ENCODE results near the gene CFAP100.

CFAP100 gene

DNA sequence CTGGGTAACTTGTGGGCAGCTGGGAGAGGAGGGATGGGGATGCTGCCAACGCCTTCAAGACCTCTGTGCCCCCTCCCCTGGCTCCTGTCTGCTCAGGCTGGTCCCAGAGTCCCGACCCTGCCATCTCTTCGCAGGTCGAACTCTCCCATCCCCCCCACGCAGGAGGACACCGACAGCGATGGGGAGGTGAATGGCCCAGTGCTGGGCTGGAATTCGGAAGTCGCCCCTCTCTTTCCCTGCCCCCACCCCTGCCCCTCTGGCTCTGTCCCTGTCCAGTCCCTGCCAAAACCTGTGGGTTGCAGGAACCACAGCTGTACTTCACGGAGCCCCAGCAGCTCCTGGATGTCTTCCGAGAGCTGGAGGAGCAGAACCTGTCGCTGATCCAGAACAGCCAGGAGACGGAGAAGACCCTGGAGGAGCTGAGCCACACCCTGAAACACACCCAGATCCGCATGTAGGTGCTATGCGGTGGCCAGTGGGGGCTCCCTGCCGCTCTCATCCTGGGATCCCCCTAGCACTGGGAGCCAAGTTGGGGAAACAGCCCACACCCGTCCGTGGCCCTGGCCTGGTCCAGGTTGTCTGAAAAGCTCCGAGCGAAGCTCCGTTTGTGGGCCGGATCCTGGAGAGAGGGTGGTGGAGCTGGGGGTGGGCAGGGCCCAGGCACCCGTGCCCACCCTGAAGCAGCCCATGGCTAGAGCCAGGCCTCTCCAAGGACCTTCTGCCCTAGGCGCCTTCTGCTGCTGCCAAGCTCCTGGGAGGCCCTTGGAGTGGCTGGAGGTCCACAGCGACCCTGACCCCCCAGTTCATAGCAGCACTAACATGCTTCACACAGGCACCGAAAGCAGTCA lies 28.7 kb downstream of the CFAP100 start:
- no peak for DNase-seq (ENCODE audit: low spot score)

DNA sequence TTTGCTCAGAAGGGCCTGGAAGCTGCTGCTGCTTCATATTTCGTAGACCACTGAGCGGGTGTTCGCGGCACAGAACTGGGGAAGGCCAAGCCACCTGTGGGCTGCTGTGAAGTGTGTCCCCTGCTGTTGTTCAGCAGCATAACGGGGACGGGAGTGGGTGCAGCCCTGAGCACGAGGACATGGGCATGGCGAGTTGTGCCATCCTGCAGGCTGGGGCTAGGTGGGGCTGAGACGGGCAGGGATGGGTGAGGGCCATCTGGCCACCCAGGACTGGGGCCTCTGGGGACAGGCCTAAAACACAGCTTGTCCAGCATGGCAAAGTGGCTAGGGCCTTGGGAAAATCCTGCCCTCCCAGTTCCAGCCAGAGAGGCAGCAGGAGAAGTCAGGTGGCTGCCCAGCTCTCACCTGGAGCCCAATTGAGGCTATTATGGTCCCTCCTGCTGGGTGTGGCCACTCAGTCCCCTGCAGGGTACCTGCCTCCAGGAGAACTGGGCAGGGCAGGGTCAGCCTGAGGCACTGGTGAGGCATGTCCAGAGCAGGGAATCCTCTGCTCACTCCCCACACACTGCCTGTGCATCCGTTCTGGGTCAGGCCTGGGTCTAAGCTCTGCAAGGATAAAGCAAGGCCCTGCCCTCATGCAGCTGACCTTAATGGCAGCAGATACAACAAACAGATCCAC lies 29.5 kb downstream of the CFAP100 start:
- DNase-seq (ENCODE audit: low spot score): no peak

DNA sequence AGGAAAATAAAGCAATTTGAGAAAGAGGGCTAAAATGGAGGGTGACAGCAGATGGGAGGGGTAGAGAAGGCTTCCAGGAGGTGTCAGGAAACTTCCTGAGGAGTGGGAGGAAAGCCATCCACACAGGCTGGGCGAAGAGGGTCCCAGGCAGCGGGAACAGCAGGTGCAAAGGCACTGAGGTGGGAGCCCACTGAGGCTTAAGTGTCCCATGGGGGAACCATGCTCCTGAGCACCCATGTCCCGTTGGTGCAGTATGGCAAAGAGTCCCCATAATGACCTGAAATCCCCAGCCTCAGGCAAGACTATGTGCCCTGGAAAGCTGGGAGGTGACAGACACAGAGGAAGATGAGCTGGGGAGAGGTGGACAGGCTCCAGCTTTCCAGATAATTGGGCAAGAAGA lies 30.0 kb downstream of the CFAP100 start:
- DNase-seq (ENCODE audit: low spot score): no peak

DNA sequence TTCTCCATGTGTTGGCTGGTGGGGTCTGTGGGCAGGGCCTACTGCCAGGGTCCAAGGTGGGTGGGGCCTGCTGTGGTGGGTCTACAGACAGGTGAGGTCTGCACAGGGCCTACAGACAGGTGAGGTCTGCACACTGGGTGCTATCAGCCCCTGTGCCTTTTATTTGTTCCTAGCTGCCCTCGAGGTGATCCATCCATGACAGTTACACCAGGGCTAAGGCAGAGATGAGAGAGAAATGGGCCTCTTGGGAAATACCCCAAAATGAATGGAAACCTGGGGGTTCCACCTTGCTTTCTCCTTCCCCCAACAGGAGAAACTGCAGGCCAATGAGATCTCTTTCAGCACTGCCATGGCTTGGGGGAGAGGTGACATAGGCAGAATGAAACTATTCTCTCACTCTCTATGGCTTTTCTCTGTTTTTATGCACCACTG lies 36.4 kb downstream of the CFAP100 start:
- no peak for DNase-seq (ENCODE audit: low spot score)

DNA sequence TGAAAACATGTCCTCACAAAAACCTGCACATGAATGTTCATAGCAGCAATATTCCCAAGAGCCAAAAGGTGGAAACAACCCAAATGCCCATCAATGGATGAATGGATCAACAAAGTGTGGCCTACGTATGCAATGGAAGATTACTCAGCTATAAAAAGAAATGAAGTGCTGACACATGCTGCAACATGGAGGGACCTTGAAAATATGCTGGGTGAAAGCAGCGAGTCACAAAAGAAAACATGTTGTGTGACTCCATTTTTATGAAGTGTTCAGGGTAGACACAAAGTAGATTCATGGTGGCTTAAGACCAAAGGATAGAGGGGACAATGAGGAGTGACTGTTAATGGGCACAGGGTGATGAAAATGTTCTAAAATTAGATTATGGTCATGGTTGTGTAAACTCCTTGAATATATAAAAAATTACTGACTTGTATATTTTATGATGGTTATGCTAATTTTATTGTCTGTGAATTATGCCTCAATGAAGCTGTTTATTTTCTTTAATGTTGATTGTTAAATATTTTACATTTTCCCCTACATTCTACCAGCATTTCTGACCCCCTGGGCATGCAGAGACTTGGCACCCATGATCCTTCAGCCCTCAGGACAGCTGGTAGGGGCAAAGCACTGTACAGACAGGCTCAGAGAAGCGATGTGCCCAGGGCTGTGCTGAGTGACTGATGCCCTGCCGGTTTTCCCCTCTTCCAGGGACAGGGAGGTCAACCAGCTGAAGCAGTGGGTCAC lies 37.8 kb downstream of the CFAP100 start:
- peak; percentile 25 for DNase-seq (ENCODE audit: low spot score)

DNA sequence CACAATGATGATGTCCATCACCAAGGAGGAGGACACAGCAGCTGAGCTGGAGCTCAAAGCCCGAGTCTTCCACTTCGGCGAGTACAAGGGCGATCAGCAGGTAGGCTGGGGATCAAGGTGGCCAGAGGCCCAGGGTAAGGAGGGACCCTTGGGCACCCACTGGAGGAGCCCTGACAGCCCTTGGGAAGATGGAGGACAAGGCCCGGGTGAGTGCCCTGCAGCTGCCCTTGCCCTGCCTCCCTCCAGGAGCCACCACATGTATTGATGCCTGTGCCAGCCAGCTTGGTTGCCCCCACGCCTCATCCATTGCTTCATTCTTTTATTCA lies 38.4 kb downstream of the CFAP100 start:
- DNase-seq (ENCODE audit: low spot score): no peak

DNA sequence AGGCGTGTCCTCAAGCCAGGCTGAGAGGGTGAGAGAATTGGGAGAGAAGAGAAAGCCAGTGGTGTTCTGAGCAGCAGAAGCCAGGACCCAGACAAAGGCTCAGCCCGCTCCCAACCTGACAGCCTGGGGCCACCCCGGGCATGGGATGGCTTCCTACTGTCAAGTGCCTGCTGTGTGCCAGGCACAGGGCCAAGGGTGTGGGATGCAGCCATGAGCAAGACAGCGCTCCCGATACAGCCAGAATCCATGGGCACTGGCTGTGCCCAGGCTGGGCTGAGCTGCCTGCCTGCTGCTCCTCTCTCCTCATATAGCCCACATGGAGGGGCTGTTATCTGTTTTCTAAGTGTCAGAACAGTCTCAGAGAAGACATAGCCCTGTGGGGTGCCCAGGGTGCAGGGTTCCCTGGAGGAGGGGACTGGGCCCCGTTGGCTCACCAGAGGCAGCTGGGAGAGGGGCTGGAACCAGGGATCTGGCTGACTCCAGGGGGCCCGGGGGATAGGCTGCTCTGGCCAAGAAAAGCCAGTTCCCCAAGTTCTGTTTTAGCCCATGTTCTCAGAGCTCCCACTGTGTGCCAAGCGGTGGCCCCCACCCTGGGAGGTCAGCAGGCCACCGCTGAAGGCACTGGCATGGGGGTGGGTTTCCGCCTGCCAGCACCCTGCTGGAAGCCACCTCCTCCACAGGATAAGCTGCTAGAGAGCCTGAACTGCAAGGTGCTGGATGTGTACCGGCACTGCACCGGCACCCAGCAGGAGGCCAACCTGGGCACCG lies 39.0 kb downstream of the CFAP100 start:
- no peak for DNase-seq (ENCODE audit: low spot score)

DNA sequence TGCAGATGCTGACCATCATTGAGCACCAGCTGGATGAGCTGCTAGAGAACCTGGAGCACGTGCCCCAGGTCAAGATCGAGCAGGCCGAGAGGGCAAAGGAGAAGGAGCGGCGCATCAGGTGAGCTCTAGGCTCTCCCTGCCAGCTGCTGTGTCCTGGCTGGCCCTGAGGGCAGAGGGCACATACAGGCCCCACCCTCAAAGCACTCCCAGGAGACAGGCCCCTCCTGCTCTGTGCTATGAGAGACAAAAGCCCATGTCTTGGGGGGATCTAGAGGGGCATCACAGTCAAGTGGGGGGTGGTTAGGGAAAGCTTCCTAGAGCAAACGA lies 39.5 kb downstream of the CFAP100 start:
- DNase-seq (ENCODE audit: low spot score): no peak

DNA sequence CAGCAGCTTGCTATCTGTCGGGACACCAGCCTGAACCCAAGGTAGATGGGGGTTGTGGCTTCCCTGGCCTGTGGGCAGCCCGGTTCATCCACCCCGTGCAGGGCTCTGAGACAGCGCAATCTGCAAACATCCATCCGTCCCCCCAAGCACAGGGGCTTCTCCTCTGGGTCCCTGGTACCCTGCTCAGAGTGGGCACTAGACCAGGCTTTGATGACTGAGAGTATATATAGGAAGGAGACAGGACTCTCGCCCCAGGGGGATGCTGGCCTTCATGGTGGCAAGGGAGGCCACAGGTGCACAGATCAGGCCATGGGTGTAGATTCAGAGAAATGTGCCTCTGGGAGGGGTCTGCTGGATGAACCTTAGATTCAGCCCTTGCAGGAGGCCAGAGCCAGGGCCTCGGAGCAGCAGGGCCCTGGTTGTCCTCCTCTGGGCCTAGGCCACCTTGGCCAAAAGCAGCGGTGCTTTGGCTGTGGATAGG lies 40.3 kb downstream of the CFAP100 start:
- no peak for DNase-seq (ENCODE audit: low spot score)

DNA sequence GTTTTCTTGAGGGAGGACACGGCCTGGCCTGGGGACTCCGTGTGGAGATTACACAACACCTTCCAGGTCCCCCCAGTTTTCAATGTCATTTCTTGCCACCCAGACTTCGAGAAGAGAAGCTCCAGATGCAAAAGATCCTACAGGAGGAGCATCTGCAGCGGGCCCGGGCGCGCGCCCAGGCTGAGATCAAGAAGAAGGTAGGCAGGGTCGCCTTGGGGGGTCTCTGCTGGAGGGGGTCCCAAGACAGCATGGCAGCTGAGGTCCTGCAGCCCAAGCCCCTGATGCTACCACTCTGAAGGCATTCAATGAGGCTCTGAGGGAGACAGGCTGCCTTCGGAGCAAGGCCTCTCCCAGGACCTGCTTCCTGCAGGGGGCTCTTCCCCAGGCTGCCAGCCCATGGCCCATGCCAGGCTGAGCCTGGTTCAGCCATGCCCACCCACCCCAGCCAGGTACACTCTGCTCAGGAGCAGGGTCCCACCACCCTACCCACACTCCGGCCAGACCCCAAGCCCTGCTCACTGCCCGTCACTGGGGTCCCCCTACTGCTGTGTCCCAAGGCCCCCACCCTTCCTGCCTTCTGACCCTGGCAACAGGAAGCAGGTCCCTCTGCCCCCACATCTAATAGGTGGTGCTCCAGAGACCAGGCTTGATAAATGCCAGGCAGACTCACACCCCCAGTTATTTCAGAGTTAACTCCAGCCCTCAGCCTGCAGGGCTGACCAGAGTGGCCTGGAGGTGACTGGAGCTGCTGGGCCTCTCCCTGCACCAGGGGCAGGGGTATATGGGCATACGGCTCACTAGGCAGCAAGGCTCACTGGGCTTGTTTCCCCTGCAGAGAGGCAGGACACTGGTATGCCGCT lies 41.0 kb downstream of the CFAP100 start:
- DNase-seq (ENCODE audit: low spot score): no peak

DNA sequence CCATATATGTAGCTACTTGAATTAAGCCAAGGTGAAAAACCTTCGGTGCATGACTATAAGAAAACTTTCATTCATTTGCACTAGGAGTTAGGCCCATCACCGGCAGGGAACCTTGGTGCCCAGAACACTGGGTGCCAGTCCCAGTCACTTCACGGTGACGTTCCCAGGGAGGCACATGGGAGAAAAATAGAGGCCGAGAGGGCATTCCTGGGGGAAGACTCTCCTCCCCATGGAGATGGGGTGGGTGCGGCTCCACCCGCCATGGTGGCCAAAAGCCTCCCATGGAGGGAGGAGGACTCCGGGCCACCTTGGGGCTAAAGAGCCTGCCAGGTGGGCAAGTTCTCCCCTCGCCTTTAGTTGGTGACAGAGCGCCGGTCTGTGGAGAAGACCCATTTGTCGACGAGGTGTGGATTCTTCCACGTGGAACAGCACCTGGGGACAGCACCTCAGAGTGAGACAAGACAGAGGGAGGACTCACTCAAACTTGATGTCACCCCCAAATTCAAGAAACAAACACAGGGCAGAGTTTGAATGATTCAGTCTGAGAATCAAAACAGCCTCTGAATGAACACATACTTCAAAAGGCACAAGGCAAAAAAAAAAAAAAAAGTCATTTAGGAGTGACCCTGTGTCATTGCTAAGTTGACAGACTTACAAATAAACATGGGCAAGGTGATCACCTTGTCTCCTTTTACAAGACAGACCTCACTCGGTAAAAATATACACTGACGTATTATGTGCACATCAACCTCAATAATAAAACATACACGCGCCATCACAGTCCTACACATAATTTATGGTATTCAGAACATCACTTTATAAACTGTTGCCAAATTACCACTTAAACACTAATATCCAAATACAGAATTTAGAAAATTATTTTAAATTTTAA lies 42.4 kb downstream of the CFAP100 start:
- no peak for DNase-seq (ENCODE audit: low spot score)

DNA sequence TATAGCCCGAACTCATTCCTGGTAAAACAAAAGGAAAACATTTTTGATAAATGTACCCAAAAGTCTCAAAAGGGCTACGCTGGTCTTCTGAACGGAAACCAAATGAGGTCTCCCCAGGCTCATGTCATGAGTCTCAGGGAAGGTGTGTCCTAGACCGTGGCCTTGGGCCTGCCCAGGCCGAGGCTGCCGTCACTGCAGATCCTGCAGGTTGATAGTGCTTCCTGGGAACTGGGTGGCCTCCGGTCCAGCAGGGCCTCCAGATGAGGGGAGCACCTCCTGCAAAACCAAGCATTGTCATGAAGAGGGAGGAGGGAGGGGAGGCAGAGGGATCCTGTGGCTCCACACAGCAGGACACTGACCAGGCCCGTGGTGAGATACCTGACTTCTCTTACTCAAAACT lies 43.5 kb downstream of the CFAP100 start:
- no peak for DNase-seq (ENCODE audit: low spot score)

DNA sequence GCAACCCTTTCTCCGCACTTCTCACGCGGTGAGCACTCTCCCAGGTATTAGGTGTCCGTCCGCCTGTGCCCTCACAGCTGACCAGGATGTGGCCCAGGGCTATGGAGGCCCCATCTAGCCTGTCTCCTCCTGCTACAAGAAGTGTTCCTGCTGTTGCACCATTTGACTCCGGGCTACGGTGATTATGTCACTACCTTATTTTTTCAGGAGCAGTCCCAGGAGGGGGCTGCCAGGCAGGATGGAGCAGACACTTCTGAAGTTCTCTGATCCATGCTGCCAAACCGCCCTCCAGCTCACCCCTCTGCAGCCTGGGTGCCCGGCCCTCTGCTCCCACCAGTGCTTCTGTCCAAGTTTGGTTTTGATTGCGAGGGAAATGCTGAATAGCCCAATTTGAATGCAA lies 44.0 kb downstream of the CFAP100 start:
- DNase-seq (ENCODE audit: low spot score): no peak

DNA sequence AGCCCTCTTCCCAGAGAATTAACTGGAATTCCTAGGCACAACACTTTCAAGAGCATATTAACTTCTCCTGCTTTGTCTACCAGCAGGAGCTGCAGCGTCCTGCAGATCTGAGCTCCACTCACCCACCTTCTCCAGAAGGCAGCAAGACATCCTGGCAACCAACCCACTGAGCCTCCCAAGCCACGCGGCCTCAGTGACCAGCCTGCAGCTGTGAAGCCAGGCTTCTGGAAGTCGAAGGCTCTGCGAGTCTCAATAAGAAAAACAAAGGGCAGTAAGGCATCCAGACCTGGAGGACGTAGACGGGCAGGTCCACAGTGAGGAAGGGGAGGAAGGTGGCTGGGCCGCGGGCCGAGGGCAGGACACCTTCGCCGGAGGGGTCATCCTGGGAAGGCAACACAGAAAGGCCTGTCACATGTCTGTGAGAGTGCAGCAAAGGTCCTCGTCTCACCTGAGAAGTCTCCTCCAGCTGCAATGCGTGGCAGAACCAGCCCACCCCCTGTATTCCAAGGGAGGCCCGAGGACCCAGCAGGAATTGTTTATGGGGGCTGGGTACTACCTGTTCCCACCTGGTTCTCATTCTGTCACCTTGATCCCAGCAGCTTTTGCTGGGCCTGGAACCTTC lies 44.7 kb downstream of the CFAP100 start:
- DNase-seq (ENCODE audit: low spot score): no peak

DNA sequence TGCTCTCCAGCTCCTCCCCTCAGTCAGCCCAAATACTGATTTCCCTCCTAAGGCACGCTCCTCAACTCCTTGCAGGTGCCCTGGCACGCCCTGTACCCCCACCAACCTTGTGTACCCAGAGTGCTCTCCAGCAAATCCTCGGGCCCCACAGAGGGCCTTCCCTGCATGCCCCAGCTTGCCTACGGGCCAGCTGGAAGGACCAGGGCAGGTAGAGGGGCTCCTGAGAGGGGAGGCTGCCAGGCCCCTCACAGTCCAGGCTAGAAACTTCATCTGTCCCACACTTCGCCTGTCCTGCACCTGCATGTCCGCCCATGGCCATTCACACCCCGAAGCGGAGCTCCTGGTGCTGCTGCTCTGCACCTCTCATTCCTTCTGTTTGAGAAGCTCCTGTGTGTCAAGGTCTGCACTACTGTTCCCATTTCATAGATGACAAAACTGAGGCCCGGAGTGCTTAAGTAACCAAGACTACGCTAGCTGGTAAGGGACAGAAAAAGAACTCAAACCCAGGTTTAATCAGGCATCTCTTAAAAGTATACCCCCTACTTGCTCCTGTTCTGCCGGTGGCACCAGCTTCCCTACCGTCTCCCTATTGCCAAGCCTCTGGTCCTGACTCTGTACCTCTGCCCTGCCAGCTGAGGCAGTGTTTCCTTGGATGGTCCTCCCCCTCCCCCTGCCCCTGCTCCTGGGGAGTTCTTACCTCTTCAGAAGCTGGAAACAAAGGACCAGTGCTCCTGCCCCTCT lies 45.4 kb downstream of the CFAP100 start:
- no peak for DNase-seq (ENCODE audit: low spot score)

DNA sequence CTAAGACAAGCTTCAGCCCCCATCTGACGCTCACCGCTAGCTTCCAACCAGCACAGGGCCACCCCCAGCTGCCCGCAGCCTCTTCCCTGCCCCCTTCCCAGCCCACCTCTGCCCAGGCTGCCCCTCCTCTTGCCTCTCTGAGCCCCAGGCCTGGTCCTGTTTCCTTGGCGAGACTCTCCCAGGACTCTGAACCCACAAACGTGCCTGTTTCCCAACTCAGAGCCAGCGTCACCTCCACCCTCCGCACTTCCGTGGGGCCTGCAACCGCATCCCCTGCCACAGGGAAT lies 45.9 kb downstream of the CFAP100 start:
- DNase-seq (ENCODE audit: low spot score): no peak

DNA sequence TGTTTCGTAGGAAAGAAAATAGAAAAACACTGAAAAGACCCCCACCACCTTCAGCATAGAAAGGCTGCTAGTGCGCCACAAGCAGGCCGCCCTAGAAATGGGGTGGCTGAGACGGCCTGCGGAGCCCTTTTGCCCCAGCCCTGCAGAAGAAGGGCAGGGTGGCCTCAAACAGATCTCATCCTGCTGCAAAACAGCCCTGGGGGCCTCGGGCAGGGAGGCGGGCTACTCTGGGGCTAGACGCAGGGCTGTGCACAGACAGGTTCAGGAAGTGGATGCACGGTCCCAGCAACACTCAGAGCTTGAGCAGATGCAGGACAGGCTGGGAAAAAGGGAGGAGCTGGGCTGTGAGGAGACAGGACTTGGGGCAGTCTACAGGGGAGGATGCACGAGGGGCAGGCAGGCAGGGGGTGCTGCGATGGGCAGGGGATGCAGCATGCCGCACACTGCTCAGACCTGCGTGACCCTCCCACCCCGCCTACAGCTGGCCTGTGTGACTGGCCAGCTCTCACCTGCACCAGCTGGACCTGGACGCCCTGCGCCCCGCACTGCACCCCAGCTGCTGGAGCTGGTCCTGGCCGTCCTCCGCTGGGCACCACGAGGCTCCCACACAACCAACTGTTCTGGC lies 46.7 kb downstream of the CFAP100 start:
- no peak for DNase-seq (ENCODE audit: low spot score)

DNA sequence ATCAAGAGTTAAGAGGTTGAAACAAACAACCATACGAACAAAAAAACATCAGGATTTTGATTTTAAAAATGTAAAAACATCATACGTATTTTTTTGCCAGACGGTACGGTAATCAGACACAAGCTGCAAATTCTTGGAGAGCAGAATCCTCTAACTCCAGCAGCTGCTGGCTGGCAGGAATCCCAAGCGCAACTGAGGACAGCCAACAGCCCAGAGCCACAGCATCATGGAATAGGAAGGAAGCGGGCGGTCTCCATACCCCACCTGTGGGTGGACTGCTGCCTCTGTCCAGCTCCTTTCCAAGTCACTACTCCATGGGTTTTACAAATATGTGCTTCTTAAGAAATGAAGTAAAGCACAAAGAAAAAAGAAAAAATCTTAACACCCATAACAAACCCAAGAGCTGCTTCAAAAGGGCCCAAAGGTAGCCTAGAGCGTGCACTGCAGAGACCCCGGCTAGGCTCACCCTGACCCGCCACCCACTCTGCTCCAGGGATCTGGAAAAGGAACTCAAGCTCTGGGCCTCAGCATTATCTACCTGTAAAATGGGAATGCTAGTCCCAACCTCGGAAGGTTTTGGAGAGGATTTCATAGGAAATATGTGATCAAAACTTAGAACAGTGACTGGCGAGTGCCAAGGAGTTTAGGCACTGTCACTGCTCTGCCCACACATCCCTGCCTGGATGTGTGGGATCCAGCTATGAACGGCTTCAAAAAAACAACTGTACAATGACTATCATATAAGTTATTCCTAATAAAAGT lies 47.6 kb downstream of the CFAP100 start:
- DNase-seq (ENCODE audit: low spot score): no peak

All from kidney tubule cell (primary cell).